Measurements from ENCODE around the gene LY6G6F. TPM values are rescaled to one million over a fixed set of nuclear protein-coding genes. Genes with fewer than 3 reads are reported as not detected.
A peak's percentile ranks its signal among the peaks of the same experiment; 100 is the strongest.

LY6G6F gene
- total and polyA plus RNA-seq, 2 of the 13 experiments (the other 11 are each of a cell fraction or from before 2014, with no cell fraction given): not detected

GRCh38 chr6:31658158-31658688 is 48.4 kb upstream of the LY6G6F start (continued):
- TF ChIP-seq AKNA (CRISPR knock-in tag; IDR thresholded peaks at IDR 0.05; ENCODE audit: borderline replicate concordance) (0 out of 2 replicates have a peak, but pooled peaks have one; percentile 37), ZGPAT (CRISPR knock-in tag; IDR thresholded peaks at IDR 0.05) (0 out of 2 replicates have a peak, but pooled peaks have one; percentile 25), ZNF597 (CRISPR knock-in tag; IDR thresholded peaks at IDR 0.05) (no peak), ZBTB33 (CRISPR knock-in tag; IDR thresholded peaks at IDR 0.05) (no peak), PAF1 (CRISPR knock-in tag; IDR thresholded peaks at IDR 0.05) (peak; percentile 16; the same call in 1 of the 2 replicates), HHEX (CRISPR knock-in tag; IDR thresholded peaks at IDR 0.05) (no peak), SRY (CRISPR knock-in tag; IDR thresholded peaks at IDR 0.05) (0 out of 2 replicates have a peak, but pooled peaks have one; percentile 51), SKIL (CRISPR knock-in tag; IDR thresholded peaks at IDR 0.05; ENCODE audit: borderline replicate concordance) (no peak), ZFP1 (CRISPR knock-in tag; IDR thresholded peaks at IDR 0.05) (no peak), ZNF784 (CRISPR knock-in tag; IDR thresholded peaks at IDR 0.05; ENCODE audit: borderline replicate concordance) (no peak), CENPBD1 (CRISPR knock-in tag; IDR thresholded peaks at IDR 0.05; ENCODE audit: borderline replicate concordance, low read depth) (0 out of 2 replicates have a peak, but pooled peaks have one; percentile 47), RBM22 (optimal IDR thresholded peaks at IDR 0.05; ENCODE audit: low read length) (peak; percentile 18)
